NCI-H1417 (cell line): ENCODE results near the gene TNFRSF1B.

Experiments used
- DNase-seq, 3 experiments: peaks; one replicate each; lab custom pipeline; 2025; lab: John Stamatoyannopoulos, UW

The TNFRSF1B gene

DNA sequence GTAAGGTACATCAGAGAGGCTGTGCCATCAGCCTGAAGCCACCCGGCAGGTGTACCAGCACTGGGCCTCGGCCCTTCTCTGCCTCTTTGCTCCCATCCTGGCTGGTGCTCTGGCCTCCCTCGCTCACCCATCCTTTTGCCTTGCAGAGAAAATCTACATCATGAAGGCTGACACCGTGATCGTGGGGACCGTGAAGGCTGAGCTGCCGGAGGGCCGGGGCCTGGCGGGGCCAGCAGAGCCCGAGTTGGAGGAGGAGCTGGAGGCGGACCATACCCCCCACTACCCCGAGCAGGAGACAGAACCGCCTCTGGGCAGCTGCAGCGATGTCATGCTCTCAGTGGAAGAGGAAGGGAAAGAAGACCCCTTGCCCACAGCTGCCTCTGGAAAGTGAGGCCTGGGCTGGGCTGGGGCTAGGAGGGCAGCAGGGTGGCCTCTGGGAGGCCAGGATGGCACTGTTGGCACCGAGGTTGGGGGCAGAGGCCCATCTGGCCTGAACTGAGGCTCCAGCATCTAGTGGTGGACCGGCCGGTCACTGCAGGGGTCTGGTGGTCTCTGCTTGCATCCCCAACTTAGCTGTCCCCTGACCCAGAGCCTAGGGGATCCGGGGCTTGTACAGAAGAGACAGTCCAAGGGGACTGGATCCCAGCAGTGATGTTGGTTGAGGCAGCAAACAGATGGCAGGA lies 24.5 kb upstream of the TNFRSF1B start:
- no peak for DNase-seq

DNA sequence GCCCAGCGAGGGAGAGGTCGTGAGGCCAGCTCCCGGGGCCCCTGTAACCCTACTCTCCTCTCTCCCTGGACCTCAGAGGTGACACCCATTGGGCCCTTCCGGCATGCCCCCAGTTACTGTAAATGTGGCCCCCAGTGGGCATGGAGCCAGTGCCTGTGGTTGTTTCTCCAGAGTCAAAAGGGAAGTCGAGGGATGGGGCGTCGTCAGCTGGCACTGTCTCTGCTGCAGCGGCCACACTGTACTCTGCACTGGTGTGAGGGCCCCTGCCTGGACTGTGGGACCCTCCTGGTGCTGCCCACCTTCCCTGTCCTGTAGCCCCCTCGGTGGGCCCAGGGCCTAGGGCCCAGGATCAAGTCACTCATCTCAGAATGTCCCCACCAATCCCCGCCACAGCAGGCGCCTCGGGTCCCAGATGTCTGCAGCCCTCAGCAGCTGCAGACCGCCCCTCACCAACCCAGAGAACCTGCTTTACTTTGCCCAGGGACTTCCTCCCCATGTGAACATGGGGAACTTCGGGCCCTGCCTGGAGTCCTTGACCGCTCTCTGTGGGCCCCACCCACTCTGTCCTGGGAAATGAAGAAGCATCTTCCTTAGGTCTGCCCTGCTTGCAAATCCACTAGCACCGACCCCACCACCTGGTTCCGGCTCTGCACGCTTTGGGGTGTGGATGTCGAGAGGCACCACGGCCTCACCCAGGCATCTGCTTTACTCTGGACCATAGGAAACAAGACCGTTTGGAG lies 23.7 kb upstream of the TNFRSF1B start:
- DNase-seq = no peak

DNA sequence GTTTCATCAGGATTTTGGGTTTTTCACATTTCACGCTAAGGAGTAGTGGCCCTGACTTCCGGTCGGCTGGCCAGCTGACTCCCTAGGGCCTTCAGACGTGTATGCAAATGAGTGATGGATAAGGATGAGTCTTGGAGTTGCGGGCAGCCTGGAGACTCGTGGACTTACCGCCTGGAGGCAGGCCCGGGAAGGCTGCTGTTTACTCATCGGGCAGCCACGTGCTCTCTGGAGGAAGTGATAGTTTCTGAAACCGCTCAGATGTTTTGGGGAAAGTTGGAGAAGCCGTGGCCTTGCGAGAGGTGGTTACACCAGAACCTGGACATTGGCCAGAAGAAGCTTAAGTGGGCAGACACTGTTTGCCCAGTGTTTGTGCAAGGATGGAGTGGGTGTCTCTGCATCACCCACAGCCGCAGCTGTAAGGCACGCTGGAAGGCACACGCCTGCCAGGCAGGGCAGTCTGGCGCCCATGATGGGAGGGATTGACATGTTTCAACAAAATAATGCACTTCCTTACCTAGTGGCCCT lies 23.1 kb upstream of the TNFRSF1B start:
- DNase-seq = peak in 2 of 3 experiments; percentile 16 to 25

DNA sequence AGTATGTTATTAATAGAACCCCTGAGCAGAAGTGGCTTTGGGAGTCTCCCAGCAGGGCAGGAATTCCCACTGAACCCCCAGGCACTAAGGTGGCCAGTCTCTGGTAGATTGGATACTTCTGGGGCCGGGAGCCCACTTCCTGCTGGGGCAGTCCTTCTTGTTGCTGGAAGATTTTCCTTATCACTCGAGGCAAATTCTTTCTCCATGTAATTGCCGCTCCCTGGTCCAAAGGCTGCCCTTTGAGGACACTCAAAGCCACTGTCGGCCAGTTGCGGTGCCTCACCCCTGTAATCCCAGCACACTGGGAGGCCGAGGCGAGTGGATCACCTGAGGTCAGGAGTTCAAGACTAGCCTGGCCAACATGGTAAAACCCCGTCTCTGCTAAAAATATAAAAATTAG lies 22.6 kb upstream of the TNFRSF1B start:
- DNase-seq = no peak

DNA sequence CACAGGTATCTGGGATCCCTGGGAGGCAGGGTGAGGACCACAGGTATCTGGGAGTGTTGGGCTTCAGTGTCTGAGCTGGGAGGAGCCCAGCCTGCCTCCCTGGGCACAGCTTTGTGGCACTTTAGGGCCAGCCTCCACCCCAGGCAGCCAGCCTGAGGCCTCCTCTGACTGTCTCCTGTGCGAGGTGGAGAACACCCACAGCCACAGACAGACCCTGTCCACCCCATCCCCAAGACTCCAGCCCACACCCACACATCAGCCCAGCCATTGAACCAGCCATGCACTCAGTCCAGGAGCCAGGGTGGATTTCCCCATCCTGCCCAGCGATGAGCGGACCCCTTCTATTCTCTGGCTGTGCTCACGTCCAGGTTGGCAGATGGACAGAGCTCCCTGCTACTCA lies 21.8 kb upstream of the TNFRSF1B start:
- no peak for DNase-seq

DNA sequence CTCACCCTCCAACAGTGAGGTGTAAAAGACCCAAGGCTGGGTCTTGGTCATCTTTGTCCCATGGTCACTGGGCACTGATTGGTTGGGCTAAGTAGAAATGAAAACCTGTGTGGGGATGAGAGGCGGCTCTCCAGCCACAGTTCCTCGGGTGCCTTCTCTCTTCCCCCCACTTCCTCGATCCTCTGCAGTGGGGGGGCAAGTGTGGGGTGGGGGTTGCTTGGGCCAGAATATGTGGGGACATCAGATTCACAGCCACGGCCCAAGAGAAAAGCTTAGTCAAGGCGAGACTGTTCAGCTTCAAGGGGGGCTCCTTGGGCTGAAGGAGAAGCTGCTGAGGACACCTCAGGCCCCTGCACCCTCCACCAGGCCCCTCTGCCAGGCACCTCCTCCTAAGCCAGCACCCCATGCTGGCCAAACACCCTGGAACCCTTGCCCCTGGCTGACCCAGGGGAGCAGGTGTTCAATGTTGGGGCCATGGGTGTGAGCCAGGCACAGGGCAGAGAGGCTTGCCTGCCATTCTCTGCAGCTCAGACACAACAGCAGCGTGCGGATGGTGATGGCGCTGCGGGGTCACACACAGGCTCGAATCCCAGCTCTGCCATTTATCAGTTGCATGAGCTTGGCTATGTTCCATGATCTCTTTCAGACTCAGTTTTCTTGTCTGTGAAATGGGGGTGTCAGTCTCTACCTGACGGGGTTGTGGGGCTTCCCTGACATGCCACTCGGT lies 21.0 kb upstream of the TNFRSF1B start:
- DNase-seq = no peak

DNA sequence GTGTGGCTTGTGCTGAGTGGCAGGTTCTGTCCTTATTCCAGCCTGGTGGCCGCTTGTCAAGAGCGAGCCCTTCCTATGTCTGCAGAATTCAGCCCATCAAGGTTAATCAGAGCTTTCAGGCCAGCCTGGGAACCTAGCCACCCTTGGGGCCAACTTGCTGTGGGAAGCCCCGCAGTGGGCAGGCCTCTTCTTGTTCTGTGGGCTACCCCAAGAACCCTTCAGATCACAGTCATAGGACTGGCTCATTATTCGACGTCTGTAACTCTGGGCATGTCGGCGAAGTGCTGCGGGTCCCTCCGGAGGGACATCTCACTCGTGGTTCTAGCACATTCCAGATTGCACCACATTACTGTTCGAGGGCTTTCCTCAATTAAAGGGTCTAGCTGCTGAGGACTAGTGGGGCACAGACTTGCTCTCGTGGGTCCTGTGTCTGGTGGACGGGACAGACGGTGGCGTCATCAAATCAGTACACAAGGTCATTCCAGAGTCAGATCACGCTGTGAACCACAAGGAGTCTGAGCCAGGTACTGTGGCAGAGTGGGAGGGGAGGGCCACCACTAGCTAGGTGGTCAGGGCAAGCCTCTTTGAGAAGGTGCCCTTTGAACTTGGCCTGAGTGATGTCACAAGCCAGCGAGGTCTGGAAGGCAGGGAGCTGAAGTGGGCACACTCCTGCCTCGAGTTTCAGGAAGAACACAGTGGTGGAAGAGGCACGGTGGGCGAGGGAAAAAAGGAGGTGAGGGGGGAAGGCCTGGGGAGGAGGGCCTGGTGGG lies 20.3 kb upstream of the TNFRSF1B start:
- no peak for DNase-seq

DNA sequence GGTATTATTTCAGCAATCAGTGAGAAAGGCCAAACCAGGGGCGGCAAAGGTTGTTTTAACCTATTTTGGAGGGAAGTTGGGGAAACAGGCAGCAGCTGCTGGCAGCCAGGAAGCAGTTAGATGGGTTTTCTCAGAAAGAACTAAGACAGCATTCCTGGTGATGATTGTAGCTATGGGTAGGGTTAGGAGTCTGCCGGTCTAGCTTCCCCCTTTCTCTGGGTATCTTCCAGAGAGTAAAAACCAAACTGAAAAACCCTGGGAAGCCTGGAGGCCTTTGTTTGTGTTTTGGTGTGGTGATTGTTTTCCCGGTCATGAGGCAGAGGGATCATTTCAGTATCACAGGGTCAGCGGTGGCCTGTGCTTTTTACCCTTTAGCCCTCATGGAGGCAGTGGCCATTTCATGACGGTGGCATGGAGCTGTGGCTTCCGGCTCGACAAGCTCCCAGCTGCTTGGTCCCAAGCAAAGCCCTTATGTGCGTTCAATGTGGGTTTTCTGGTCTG lies 19.5 kb upstream of the TNFRSF1B start:
- no peak for DNase-seq

DNA sequence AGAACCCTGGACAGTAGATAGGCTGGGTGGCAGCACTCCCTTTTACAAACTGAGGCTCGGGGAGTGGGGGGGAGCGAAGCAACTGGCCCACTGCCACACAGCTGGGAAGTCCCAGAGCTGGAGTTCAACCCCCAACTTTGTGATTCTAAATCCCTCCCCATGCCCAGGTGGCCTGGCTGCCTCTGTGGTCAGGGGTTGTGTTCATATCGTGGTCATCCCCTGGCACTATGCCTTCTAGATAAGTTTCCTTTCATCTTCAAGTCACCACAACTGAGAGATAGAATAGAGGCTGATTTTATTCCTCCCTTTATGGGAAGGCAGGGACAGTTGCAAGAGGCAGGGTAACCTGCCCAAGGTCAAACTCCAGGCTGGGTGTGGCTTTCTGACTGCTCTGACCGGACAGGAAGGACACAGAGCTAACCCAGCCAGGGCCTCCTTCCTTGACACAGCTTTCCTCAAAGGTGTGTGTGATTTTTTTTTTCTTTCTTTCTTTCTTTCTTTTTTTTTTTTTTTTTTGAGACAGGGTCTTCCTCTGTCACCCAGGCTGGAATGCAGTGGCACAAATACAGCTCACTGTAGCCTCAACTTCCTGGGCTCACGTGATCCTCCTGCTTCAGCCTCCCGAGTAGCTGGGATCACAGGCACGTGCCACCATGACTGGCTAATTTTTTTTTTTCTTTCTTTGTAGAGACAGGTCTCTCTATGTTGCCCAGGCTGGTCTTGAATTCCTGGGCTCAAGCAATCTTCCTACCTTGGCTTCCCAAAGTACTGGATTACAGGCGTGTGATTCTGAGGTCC lies 18.4 kb upstream of the TNFRSF1B start:
- DNase-seq = no peak

DNA sequence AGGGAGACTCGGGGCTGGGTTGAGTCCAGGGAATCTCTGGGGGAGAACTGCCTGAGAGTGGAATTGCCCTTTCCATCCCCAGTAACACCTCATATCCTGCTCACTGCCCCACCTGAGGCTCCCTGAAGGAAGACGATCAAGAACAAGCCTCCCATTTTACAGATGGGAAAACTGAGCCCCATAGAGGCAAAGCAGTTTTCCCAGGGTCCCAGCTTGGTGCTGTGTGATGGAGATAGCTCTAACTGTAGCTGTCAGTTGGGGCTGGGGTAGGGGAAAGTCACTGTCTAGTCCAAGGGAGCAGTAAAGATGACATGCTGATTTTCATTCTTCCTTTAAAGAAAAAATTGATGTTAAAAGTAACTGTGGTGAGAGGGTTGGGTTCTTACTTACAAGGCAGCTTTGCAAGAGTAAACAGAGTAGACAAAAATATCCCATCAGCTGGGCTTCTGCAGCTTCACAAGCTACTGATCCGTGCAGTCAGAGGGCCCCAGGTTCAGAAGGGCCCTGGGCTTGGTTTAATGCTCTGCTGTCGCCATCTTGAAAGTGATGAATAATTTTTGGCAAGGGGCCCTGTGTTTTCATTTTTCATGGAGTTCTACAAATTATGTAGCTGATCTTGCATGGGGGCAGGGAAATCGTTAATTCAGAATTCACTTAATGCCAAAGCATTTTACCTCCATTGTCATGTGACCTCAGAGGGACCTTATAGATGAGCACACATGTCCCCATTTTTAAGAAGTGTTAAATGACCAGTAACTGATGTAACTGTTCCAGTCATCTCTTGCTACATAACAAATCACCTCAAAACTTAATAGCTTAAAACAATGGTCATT lies 17.6 kb upstream of the TNFRSF1B start:
- DNase-seq = no peak

DNA sequence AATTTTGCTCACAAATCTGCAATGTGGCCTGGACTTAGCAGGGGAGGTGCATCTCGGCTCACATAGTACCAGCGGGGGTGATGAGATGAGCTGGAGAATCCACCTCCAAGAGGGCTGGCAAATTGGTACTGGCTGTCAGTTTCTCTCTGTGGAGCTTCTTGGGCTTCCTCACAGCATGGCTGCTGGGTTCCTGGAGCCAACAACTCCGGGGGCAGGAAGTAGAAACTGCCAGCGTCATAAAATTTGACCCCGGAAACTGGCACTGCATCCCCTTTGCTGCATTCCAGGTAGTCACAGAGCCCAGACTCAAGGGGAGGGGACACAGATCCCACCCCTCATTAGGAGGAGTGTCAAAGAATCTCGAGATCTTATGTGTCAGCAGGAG lies 17.0 kb upstream of the TNFRSF1B start:
- DNase-seq = no peak

DNA sequence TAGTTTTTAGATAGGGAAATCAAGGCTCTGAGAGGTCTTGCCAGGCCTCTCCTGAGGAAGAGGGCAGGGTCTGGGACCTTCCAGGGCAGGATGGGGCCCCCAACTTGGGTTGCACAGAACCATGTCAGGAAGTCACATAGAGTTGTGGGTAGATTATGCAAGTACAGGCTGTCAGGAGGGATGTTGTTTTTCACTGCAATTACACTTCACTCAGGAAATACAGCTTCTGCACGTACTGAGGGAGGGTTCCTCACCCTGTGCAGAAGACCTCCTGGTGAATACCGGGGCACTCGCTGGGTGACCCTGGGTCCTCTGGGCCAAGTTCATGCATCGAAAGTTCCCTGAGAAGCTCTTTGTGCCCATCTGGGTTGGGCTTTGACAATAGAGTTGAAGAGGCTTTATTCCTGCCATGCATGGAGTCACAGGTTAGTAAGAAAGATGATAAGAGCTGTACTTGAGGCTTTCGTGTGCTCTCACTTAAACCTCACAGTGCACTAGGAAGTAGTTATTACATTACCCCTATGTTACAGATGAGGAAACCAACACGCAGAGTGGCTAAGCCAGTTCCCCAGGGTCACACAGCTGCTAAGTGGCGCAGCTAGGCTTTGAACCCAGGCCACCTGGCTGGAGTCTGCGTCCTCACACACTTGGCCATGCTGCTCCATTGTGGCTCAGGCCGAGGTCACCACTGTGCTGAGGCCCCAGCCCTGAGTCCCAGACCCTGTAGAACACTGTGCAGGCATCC lies 16.2 kb upstream of the TNFRSF1B start:
- peak in 1 of 3 experiments; percentile 42 for DNase-seq

DNA sequence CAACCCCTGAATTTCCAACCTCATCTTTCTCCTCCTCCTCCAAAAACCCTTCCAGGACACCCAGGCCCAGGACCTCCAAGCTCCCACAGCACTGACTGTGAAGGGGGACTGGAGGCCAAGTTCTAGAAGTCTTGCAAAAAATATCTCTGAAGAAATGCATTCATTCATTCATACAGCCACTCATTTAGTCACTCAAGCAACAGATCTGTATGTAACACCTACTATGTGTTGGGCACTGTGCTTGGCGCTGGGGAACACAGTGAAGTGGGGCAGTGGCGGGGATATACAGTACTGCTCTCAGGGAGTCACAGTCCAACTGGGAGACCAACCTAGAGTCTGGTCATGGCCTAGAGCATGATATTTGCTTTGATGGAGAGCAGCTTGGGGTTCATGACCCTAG lies 15.3 kb upstream of the TNFRSF1B start:
- DNase-seq = no peak

DNA sequence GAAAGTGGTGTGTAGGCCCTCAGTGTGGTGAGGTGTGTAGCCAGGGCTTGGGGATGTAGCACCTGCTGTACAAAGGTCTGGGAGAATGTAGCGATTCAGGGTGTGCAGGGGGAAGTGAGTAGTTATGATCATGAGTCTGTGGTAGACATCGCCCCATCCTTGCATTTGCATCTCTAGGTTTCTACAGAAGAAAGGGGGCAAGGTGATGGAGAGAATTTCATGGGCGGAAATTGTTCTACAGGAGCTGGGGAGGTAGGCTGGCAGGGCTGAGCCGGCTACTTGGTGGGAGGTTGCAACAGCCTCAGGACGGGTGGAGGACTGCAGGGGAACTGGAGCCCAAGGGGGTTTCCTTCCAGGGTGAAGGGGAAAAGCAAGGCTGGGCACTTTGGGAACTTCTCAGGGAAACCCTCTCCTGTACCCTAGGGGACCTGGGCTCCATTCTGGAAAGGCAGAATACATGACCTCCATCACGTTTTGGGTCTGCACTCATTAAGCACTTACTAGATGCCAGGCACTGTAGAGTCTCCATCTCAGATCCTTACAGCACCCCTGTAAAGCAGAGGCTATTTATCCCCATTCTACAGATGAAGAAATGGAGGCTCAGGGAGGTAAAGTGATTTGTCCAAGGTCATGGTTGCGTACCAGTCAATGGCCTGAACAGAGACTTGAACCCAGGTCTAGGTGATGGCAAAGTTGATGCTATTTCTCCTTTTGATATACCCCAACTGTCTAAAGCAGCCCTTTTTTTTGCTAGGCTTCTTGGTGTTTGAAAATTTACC lies 14.5 kb upstream of the TNFRSF1B start:
- no peak for DNase-seq

DNA sequence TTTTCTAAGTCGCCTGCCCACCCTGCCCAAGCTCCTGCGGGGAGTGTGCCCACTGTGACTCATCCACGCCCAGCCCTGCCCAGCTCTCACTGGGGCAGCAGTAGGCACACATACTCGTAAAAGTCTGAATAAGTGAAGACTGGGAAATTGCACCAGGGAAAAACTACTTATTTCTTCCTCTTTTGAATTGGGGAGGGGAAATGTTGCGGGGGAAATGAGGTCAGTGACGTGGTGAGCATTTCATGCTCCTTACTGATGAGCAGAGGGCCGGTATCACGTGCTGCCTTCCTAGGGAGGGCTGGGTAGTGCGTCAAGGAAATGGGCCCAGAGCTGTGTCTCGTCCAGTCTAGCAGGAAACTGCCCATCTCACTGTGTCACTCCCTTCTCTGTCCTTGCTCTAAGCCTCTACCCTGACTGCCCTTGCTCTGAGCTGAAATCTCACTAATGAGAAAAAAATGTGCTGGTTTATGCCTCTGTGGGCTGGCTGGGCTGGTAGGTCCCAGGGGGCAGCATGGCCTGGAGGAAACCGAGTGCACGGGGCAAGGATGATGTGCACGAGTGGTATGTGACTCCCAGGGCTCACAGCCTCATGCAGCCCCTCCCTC lies 13.5 kb upstream of the TNFRSF1B start:
- no peak for DNase-seq

DNA sequence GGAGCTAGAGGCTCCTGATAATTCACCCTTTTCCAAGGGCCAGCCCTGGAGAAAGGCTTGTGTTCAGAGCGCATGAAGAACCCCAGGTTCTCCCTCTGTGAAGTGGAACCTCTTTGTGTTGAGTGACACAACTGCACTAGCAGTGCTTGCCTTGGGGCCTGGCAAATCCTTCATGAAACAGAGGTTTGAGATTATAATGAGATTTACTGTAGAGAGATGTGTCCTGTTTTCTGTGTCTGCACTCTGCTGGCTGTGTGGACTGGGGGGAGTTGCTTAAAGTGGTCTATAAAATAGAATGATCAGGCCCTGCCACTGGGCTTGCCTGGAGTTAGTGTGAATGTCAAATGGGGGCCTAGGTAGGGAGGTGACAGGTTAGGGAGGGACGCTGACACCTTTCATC lies 11.5 kb upstream of the TNFRSF1B start:
- no peak for DNase-seq

DNA sequence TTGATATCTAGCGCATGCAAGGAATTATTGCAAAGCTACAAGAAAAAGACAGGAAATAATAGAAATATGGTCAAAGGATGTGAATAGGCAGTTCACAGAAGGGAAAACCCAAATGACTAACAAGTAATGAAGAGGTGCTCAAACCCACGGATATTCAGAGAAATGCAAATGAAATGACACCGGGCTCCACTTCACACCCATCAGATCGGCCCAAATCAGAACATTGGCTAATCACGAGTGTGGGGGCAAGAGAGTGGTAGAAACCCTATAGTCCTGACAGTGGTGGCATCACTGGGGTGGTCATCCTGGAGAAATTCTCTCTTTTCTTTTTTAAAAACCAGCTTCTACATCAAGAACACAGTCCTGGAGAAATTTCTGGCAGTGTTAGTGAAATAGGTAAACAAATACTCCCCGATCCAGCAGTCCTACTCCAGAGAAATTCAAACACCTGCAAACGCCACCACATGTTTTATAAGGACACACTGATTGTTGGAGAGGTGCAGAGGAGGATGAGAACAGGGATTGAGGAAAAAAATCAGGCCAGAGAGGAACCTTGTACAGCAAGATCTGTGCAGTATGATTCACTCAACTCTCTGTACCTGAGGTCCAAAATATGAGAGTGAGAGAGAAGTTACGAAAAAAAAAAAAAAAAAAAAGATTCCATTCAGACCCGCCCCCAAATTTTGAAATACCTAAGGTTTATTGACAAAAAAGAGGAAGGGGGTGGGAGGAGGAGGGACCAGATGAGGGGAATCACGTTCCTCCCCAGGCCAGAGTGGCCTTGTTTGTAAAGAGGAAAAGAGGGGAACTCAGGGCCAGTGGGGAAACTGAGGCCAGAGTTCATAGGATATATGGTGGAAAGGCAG lies 9.2 kb upstream of the TNFRSF1B start:
- DNase-seq = no peak
